Stimulated activated CD8-positive, alpha-beta memory T cell treated with anti-CD3 and anti-CD28 coated beads, Interleukin-12 subunit alpha, Interleukin-12 subunit beta, amount 100 ng/mL, for 24 hours (primary cell): ENCODE measurements around the gene CD38.
"Not testable (repeated sequence)": the region's sequence is repeated elsewhere in the genome, so short reads cannot be mapped to it uniquely, and the experiment has no call there.

Experiments used
- DNase-seq: peaks from one replicate; pipeline ENCODE4 v3.0.0-alpha.2; 2020; ENCODE audit errors: extremely low read depth

The CD38 gene

DNA sequence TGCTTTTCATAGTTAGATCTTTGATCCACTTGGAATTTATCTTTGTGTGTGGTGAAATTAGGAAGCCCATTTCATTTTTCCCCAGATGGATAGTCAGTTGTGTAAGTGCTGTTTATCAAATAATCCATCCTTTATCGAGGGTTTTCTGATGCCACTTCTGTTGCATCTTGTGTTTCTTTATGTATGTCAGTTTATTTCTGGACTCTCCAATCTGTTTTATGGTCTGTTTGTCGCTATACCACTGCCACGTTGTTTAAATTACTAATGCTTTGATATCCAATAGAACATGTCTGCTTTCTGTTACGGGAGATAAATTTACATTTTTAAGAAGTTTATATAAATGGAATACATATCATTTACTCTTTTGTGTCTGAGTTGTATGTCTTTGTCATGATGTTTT is 21.0 kb downstream of the CD38 start:
- no peak for DNase-seq

- DNase-seq, result no peak
Observed at GRCh38 chr4:15799701-15800100, 21.6 kb downstream of the CD38 start.

GRCh38 chr4:15802497-15802896 is 24.4 kb downstream of the CD38 start:
- not testable (repeated sequence) for DNase-seq

DNA sequence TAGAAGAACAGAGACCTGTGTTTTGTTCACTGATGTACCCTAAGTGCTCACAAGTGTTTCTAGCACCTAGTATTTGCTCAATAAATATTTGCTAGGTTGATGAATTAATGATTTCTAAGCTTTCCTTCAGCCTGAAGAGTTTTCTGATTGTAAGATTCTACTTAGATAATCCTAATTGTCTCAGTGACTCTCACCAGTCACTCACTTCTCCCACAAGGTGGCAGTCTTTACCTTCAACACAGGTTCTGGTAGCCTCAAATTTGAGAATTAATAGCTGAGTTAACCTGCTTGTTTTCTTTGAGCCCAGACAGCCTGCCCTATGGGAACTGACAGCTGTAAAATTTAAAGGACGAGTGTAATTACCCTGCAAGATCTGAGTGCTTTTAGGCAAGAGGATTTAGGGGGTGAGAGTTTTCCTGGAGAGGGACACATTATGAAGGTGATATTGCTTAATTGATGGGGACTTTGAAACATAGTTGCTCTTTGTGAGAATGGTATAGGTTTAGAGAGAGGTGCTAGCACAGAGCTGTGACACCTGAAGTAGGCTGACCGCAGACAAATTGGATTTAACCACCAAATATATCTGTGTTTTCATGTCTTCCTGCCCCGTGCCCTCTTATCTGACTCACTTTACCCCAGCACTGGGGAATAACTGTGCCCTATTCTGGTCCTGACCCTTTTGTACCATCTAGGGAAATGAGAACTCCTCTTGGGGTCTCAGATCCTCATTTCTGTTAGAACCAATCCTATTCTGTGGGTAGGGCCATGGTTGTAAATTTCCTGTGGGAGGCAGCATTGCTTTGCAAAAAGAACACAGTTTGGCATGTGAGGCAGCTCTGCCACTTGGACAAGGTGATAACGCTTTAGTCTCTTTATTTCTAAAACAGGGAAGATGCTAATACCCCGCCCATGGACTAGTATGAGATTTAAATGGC is 27.7 kb downstream of the CD38 start:
- DNase-seq, result no peak

GRCh38 chr4:15809058-15809457 is 30.9 kb downstream of the CD38 start:
- no peak for DNase-seq

DNA sequence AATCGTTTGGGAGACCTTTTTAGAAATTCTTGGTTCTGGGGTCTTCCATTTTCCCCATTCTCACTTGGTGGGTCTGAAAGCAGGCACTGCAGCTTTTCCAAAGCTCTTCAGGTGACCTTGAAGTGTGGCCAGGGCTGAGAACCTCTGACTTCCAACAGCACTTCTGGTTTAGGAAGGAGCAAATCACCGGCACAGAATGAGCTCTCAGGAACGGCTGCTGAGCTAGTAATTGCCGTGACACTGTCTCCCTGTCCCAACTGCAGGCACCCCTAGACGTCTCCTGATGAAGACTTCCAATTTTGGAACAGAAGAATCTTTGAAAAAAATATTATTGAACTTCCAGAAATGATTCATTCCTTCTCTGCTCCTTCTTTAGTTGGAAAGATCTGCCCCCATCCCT is 31.3 kb downstream of the CD38 start:
- DNase-seq, result no peak

DNA sequence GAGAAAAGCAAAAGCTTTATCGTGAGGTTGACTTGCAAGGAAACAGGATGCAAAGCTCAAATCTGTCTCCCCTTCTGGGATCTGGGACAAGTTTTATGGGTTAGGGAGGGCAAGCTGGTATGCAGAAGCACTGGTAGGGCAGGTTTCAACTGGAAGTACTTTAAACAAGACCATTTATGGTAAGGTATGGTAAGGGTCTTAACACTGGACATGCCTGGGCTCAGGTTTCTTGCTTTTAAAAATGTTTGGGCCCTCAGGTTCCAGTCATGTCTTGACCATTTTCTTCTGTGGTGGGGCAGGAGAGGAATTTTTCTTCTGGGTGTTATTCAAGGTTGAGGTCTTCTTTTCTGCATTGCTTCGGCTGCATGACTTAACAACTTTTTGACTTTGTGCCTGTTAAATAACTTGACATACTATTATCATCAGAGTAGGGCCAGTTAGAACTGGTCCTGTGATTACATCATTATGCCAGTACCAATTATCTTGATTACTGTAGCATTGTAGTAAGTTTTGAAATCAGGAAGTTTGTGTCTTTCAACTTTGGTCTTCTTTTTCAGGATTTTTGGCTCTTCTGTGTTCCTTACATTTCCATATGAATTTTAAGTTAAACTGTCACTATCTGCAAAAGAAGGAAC is 33.7 kb downstream of the CD38 start:
- DNase-seq, result no peak

DNA sequence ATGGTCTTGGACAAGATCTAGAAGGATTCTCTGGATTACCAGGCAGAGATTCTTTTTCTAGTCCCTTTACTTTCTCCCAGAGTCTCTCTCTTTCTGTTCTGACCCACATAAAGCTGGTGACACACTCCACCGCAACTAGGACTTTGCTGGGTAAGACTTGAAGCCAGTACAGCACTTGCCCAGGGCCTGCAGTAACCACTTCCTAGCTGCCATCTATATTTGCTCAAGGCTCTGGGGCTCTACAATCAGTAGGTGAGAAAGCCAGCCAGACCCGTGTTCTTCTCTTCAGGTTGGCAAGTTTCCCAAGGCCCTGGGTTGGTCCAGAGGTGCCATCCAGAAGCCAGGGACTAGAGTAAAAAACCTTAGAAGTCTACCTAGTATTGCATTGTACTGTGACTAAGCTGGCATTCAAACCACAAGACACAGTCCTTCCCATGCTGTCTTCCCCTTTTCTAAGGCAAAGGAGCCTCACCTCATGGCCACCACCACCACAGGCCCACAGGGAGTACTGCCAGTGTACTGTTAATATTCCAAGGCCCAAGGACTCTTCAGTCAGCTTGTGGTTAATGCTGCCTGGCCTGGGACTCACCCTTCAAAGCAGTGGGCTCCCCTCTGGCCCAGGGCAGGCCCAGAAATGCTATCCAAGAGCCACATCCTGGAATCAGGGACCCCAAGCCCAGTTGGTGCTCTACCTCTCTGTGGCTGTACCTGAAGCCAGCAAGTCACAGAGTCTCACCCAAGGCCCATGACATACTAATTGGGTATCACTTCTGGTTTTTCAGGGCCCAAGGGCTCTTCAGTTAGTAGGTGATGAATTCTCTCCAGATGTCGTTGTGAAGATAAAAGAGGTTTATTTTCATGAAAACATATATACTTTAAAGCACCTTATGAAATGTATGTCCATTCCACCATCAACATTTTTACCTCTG is 54.7 kb downstream of the CD38 start:
- DNase-seq, result no peak

DNA sequence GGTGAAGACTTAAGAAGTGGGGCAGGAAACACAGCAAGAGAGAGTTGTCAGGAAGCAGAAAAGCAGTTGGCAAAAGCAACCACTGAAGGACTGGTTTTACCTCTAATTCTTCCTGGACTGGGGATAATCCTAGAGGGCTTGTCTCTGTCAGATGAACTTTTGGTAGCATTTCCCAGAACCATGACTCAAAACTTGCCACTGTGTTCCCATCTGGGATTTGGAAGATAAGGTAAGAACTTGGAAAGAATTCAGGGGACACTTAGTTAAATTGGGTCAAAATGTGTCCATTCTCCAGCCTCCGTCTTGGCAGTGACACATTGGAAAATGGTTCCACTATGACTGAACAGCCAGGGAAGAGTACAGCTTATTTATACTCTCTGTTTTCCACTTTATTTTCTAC is 55.7 kb downstream of the CD38 start:
- no peak for DNase-seq

DNA sequence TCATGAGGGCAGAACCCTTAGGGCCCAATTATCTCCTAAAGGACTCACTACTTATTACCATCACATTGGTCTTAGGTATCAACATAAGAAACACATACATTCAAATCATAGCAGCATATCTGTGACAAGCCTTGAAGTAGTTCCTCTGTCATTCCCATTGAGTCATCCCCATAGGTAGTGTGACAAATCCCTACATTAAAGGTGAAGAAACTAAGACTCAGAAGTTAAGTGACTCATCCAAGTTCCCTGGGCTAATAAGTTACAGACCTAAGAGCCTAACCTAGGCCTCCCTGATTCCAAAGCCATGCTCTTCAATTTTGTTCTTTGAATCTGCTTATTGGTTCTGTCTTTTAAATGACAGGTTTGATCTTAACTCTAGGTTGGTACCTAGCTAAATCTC is 58.2 kb downstream of the CD38 start:
- no peak for DNase-seq

- no peak for DNase-seq
Observed at GRCh38 chr4:15837591-15837990, 59.5 kb downstream of the CD38 start.

- not testable (repeated sequence) for DNase-seq
Observed at GRCh38 chr4:15841194-15841730, 63.1 kb downstream of the CD38 start.

GRCh38 chr4:15847746-15848145 is 69.6 kb downstream of the CD38 start:
- no peak for DNase-seq

DNA sequence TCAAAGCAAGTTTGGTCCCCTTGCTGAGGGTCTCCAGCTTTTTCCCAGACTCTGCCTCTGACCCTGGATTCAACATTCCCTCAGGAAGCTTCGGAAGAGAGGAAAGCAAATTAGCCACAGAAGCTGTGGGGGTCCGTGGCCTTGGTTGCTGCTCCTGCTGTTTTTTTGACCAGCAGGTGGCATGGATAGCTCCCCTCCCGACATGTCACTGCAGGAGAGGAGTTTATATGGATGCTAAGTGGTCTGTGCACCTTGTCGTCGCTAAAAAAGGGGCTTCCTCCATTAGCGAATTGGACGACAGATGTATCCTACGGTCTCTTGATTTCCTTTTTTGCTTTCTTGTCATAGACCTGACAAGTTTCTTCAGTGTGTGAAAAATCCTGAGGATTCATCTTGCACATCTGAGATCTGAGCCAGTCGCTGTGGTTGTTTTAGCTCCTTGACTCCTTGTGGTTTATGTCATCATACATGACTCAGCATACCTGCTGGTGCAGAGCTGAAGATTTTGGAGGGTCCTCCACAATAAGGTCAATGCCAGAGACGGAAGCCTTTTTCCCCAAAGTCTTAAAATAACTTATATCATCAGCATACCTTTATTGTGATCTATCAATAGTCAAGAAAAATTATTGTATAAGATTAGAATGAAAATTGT is 70.2 kb downstream of the CD38 start:
- DNase-seq, result no peak

DNA sequence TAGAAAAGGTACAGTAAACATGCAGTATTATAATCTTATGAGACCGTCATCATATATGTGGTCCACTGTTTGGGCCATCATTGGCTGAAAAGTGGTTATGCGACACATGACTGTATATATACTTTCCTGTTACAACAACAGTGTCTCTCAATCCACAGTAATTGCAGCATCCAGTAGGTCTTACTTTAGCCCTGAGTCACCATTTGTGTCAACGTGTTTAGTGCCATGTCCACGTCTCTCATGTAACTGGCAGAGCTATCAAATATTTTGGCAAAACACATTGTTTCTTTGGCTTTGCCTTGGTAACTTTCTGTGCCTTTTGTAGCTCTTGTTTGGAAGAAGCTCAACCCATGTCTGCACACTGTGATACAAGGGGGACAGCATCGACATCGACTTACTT is 73.8 kb downstream of the CD38 start:
- no peak for DNase-seq

GRCh38 chr4:15852524-15852923 is 74.4 kb downstream of the CD38 start:
- no peak for DNase-seq

- no peak for DNase-seq
Observed at GRCh38 chr4:15853345-15853744, 75.2 kb downstream of the CD38 start.

DNA sequence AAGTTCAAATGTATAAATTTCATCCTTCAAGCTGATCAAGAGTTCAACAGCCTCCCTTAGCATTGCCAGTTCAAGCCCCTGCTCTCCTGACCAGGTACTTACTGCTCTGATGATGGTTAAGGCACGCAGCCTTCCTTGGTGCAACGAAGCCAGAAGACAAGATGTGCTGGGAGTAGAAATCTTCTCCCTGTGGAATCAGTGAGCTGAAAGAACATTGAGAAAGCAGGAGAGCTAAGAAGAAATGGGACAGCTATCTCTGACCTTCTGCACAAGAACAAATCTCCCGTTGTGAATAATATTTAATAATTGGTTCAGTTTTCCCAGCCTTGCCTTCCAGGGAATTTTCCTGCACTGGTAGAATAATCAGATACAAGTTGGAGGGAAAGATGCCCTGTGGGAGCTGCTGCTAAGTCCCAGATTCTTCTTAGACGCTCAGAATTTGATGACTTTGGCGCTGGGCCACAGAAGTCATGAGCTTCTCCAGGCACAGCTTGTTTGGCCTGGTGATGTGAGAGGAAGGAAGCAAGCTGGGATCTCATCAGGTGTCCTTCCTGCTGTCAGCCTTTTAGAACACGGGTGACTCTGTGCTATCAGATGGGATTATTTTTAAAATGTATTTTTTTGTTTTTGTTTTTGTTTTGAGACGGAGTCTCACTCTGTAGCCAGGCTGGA is 77.8 kb downstream of the CD38 start:
- no peak for DNase-seq

DNA sequence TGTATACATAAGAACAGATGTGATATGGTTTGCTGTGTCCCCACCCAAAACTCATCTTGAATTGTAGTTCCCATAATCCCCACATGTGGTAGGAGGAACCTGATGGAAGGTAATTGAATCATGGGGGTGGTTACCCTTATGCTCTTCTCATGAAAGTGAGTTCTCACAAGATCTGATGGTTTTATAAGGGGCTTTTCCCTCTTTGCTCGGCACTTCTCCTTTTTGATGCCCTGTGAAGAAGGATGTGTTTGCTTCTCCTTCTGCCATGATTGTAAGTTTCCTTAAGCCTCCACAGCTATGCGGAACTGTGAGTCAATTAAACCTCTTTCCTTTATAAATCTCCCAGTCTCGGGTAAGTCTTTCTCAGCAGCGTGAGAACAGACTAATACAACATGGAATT is 83.1 kb downstream of the CD38 start:
- DNase-seq, result not testable (repeated sequence)

DNA sequence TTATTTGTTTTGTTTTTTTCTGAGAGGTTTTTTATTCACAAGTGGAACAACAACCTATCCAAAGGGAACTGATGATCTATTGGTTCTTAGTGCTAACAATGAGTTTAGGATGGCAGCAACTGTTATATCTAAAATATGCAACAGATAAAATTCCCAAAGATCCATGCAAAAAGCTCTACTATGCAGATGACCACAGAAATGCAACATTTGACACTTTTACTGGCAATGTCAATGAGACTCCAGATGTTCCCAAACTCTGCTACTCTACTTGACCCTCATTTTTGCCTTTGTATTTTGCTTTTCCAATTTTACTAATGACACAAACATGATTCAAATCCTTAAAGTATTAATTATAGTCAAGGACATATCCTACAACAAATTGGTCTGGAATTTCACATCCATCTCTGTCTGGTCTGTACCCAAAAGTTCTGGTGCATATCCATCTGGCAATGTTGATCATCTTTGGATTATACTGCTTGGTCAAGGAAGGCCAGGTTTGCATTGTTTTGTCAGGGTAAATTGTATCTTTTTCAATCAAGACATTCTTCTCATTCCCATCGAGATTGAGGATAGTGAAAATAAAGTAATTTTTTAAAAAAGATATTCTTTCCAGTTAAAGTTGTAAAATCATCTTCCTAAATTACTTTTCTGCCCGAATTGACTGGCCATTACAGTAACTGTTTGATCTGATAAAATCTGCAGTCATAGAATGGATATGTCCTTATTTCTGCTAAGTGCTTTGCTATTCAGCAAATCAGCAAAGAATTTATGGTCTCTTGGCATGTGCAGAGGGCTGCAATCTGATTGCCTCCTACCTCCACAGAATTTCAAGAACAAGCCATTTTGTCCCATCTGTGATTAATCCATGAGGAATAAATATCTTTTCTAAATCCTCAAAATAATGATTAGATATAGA is 86.8 kb downstream of the CD38 start:
- no peak for DNase-seq
